ENCODE measurements around the gene UFSP1. TPM values are rescaled to one million over a fixed set of nuclear protein-coding genes. Genes with fewer than 3 reads are reported as not detected.

The UFSP1 gene
- total RNA-seq, 1 experiment from 2014 or later = 4.8 TPM

GRCh38 chr7:100863406-100863950 lies 26.0 kb downstream of the UFSP1 start (continued):
- no peak for TF ChIP-seq E2F4 (CRISPR knock-in tag; IDR thresholded peaks at IDR 0.05; ENCODE audit: borderline replicate concordance, low read depth)
- TF ChIP-seq, protein P1, sequence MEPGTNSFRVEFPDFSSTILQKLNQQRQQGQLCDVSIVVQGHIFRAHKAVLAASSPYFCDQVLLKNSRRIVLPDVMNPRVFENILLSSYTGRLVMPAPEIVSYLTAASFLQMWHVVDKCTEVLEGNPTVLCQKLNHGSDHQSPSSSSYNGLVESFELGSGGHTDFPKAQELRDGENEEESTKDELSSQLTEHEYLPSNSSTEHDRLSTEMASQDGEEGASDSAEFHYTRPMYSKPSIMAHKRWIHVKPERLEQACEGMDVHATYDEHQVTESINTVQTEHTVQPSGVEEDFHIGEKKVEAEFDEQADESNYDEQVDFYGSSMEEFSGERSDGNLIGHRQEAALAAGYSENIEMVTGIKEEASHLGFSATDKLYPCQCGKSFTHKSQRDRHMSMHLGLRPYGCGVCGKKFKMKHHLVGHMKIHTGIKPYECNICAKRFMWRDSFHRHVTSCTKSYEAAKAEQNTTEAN (CRISPR knock-in tag; IDR thresholded peaks at IDR 0.05) = no peak
- TF ChIP-seq CBFB (CRISPR knock-in tag; IDR thresholded peaks at IDR 0.05; ENCODE audit: low read depth) = no peak
- TF ChIP-seq ZNF423 (CRISPR knock-in tag; IDR thresholded peaks at IDR 0.05) = no peak
- no peak for TF ChIP-seq NFE2L1 (CRISPR knock-in tag; IDR thresholded peaks at IDR 0.05)
- no peak for TF ChIP-seq SOX15 (CRISPR knock-in tag; IDR thresholded peaks at IDR 0.05)
- TF ChIP-seq ESRRA (CRISPR knock-in tag; IDR thresholded peaks at IDR 0.05; ENCODE audit: borderline replicate concordance) = no peak
- no peak for TF ChIP-seq ATF1 (CRISPR knock-in tag; IDR thresholded peaks at IDR 0.05)
- no peak for TF ChIP-seq ARID4B (CRISPR knock-in tag; IDR thresholded peaks at IDR 0.05; ENCODE audit: borderline replicate concordance)
- TF ChIP-seq HMGA2 (CRISPR knock-in tag; IDR thresholded peaks at IDR 0.05) = no peak
- no peak for TF ChIP-seq ZBTB21 (CRISPR knock-in tag; IDR thresholded peaks at IDR 0.05; ENCODE audit: borderline replicate concordance)

DNA sequence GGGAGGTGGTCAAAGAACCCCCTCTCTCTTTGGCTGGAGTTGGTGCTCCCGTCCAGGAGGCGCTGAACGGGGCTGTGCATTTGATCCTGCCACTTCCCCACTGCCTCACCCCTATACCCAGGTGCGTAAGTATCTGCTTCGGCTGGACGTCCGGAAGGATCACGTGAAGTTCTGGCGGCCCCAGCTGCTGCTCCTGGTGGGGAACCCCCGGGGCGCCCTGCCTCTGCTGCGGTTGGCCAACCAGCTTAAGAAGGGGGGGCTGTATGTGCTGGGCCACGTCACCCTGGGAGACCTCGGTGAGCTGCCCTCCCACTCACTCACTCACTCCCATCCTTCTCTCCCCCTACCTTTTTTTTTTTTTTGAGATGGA lies 27.9 kb downstream of the UFSP1 start:
- TF ChIP-seq, protein P2, sequence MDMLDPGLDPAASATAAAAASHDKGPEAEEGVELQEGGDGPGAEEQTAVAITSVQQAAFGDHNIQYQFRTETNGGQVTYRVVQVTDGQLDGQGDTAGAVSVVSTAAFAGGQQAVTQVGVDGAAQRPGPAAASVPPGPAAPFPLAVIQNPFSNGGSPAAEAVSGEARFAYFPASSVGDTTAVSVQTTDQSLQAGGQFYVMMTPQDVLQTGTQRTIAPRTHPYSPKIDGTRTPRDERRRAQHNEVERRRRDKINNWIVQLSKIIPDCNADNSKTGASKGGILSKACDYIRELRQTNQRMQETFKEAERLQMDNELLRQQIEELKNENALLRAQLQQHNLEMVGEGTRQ (CRISPR knock-in tag; IDR thresholded peaks at IDR 0.05) = no peak
- TF ChIP-seq SMAD4 (CRISPR knock-in tag; IDR thresholded peaks at IDR 0.05) (no peak), IRF2 (CRISPR knock-in tag; IDR thresholded peaks at IDR 0.05; ENCODE audit: borderline replicate concordance, low read depth) (no peak), ZNF263 (CRISPR knock-in tag; IDR thresholded peaks at IDR 0.05; ENCODE audit: low read depth) (no peak)
- no peak overlapping the region for H3K4me3 Mint-ChIP-seq

More for the DNA sequence above, 27.9 kb downstream of the UFSP1 start:
- no peaks in the 10 kb centered on the region for H3K9me3 Mint-ChIP-seq
- no peak overlapping the region for H3K27ac Mint-ChIP-seq
- peaks cover 20% of the 10 kb centered on the region; the same call in 1 of the 2 replicates for H3K36me3 Mint-ChIP-seq
- ATAC-seq (no peak), DNase-seq (ENCODE audit: low spot score) (no peak)
- H3K27me3 Mint-ChIP-seq (ENCODE audit: low read depth) = no peaks in the 10 kb centered on the region
- peaks cover under 1% of the 10 kb centered on the region; the same call in 1 of the 2 replicates for H3K4me1 Mint-ChIP-seq
- CTCF ChIA-PET = interaction anchor here (0.8 to 1.2 kb wide), 2 partner anchors 28 to 156 kb away, joined by 3 read pairs; partner anchors contain the start of genes POP7 and UFSP1
- POLR2A ChIA-PET = interaction anchor here (0.8 kb wide), 1 partner anchor 14 kb away, joined by 3 read pairs; the partner anchor contains the start of gene SRRT
